ENCODE results near the gene SFTPD.
"Not testable (repeated sequence)": the region's sequence is repeated elsewhere in the genome, so short reads cannot be mapped to it uniquely, and the experiment has no call there.

SFTPD gene

DNA sequence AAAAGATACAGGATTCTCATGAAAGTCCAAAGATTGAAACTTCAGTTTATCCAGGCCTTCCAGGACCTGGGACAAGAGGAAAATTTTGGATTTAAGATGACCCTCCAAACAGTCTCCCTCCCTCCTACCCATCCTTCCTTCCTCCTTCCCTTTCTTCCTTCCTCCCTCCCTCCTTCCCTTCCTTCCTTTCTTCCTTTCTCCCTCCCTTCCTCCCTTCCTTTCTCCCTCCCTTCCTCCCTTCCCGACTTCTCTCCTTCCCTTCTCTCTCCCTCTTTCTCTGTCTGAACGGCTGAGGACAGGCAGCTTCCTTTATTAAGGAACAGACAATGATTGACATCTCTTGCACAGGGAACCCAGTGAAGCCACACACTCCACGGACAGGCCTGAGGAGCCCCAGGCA is 23.3 kb downstream of the SFTPD start:
- no peak for DNase-seq (ENCODE audit: low read depth)

DNA sequence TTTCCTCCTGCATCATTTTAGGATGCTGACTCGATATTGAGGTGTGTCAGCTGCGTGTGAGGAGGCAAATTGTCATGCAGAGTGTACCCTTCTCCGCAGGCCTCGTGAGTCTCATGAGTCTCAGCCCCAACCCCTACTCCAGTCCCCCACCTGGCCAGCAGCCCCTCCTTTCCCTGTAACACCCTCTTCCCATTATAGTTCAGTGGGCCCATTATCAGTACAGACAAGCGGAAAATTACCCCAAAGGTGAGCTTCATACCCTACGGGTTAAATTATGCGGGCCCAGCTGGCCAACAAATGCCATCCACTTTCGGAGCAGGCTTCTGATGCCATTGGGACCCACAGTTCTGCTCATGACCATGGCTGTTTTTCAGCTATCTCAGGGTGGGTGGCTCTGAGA is 25.2 kb downstream of the SFTPD start:
- DNase-seq (ENCODE audit: low read depth) = no peak

DNA sequence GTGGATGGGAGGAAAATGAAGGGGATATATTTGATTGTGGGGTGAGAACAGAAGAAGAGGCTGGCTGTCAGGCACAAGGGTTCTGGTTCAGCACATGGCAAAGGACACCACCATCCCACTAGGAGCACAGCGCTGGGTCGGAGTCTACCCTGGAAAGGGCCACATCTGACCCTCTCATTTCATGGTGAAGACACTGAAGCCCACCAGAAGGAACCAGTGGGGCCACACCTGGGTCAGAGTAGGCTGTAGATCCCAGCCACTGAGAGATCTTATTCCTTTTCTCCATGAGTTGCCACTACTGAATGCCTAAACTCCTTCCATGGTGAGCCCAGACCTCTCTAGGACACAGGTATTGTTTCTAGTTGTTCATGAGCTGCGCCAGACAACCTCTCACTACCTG is 25.8 kb downstream of the SFTPD start:
- DNase-seq (ENCODE audit: low read depth) = no peak

DNA sequence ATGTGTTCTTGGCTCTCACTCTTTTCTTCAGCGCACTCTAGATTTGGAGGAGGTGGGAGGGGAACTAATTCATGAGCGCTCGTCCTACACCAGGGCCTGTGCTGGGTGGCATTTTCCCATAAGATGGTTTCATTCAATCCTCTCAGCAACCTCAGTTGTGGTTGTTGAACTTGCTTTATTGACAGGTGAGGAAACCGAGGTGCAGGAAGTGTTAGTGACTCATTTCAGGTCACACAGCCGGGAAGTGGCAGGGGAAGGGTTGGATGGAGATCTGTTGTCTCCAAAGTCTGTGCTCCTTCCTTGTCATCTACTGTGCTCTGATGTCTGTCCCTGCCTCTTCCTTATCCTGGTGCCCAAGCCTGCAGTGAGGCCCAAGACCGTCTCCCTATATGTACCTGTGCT is 26.9 kb downstream of the SFTPD start:
- not testable (repeated sequence) for DNase-seq (ENCODE audit: low read depth)

DNA sequence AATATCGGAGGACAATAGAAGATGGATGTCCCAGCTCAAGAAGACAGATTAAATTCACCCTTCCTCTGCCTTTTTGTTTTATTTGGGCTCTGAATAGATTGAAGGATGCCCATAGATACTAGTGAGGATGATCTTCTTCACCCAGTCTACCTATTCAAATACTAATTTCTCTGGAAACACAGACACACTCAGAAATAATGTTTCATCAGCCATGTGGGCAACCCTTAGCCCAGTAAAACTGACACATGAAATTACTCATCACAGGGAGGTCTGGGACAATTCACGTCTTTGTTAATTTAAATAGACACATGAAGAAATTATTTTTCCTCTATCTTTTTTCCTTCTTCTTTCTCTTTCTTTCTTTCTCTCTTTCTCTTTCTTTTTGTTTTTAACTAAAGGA is 33.1 kb downstream of the SFTPD start:
- not testable (repeated sequence) for DNase-seq (ENCODE audit: low read depth)

DNA sequence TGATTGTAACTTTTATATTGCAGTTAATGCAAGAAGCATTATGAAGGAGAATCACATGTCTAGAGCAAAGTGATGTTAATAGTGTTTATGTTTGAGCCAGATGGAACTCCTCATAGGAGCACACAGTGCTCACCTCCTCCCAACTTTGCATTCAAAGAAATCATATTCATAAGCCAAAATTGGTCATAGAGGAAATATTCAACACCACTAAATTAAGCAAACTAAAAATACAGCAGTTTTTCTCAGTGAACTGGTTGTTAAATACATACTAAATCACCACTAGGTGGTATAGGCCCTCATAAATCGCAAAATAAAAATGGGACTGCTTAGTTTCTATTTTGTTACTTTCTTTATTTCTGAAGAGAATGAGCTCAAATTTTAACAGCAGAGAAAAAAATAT is 34.4 kb downstream of the SFTPD start:
- not testable (repeated sequence) for DNase-seq (ENCODE audit: low read depth)

DNA sequence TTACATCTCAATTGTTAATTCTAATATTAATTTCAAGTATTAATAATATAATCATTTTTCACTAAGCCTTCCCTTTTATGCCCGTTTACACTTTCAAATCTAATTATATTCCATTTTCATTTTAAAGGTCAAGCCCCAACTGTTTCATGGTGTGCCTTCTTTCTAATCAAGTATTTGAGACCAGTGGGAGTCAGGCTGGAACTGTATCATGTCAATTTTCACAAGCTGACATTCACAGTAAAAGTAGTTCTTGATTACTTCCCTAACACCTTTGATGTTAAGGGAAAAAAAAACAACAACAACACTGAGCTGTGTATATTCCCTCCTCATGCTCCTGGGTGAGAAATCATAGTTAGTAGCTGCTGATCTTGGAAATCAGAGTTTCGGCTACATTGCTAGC is 38.1 kb downstream of the SFTPD start:
- DNase-seq (ENCODE audit: low read depth) = no peak

DNA sequence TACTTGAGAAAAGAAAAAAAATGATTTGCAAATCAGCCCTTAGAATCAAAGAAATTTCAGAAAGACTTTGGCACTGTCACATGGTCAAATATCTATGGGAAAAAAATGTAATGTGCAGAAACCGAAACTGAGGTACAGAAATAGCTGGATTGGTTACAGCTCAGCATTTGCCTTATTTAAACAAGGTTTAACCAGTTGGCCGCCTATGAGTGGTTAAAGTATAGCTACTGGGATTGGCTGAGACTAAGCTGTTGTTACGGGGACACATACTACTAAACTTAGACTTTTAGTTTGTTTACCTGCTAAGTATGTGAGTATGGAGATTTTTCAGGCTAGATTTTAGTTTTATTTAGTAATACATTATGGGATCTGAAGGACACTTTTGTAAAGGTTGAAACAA is 38.6 kb downstream of the SFTPD start:
- no peak for DNase-seq (ENCODE audit: low read depth)

DNA sequence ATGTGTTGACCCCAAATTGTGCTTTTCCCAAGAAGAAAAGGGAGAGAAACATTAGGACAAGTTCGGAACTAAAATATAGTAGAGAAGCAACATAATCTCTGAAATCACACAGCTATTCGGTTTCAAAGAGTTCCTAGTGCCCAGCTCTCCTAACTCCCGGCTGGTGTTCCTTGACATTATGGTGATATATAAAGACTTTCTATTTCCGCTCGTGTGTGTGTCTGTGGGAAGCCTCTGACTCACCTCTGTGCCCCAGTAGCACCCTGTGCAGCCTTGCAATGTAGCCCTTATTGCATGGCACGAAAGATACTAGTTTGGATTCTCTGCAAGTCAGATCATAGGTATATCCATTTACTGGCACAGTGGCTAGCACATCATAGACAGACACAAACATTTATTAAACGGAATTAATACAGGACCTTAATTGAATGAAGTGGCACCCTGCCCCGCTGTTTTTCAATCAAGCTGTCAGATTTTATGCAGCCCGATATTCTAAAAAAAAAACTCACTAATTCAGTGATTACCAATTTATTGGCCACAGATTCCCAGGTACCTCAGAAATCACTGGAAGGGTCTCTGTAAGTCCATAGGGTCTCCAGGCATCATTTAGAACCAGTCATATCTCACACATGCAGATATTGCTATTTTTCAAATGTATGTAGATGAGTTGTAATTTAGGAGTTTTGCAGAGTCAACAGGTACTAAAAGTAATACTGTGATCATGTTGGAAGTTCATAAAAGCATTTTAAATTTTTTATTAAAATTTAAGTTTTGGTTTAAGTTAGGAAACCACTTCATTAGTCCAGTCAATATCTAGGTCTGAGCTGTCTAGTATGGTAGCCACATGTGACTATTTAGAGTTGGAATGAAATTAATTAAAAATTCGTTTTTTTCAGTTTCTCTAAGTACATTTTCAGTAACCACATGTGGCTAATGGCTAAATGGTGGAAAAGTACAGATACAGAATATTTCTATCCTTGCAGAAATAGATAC is 43.3 kb downstream of the SFTPD start:
- no peak for DNase-seq (ENCODE audit: low read depth)

DNA sequence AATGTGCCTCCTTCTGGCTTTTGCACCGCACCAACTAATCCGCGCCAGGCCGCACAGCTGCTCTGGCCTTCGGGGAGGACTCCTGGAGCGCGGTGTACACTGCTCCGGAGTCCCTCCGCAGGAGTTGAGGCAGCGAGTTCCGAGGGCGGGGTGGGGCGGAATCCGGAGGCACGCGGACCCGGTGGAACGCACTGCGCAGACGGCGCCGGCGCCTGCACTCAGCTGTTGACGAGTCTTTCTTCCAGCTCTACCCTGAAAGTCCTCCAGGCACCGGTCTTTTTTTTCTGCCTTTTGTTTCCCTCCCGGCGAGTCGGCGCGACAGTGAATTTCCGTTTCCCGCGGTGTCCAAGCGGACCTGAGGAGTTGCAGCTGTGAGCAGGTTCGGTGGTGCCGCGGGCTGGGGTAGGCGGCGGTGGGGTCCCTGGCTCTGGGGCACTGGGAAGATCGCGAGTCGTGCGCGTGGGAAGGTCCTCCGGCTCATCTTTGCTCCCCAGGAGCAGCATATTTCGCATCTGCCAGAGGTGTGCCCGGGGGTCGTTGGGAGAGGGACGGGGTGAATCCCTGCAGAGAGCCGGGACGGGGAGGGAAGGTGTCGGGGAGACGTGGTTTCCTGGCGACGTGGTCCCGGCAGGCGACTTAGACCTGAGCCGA is 44.1 kb downstream of the SFTPD start:
- no peak for DNase-seq (ENCODE audit: low read depth)

DNA sequence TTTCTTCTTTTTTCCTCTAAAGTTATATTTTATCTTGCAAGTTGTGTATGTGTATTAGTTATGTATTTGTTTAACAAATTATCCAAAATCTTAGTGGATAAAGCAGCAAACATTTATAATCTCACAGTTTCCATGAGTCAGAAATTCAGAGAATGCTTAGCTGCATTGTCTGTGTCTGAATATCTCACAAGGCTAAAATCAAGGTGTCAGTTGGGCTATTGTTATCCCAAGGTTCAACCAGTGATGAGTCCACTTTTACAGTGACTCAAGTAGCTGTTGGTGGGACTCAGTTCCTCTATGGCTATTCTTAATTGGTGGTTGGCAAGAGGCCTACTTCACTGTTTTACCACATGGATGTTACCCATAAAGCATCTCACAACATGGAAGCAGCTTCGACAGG is 47.3 kb downstream of the SFTPD start:
- DNase-seq (ENCODE audit: low read depth) = not testable (repeated sequence)

DNA sequence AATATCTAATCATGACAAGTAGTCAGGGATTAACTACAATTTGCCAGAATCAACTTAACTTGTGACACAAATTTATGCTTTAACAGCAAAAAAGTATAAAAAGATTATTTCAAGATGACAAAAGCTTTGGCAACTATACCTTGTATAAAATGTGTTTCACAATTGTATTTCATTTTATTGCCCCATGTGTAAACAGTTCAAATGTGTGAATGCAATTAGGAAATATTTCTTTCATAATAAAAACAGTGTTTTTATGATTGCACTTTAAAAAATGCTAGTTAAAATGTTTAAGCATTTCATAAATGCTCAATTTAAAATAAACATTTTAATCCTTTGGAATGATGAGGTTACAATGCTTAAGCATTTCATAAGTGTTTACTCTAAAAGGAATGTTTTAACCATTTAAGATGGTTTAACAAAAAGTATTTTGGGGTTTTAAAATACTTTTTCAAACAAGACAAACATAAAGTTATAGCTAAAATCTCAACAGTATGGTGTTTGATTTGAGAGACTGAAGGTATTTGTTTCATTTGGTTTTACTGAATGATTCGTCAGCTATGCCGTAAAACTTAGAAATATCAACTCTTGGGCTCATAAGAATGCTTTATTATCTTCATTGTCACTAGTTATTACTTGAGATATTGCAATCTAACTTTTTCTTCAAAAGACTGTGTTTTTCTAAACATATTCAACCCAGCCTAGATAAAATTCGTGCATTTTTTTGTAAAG is 50.1 kb downstream of the SFTPD start:
- no peak for DNase-seq (ENCODE audit: low read depth)

DNA sequence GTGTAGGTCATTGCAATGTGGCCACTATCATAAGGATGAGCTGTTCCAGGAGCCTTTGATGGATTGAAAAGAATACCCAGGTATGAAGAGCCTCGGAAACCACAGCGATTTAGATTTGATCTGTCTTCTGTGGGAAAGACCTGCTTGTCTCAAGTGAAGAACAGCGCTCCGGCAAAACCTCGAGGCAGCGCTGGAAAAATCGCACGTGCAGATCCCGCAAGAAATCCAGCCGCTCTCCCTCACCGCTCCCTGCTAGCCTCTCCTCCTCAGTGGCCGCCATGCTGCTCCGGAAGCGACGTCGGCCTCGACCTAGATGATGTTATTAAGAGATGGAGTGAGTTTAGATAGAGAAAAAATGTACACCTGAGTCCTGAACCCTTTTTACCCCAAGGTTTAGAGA is 56.0 kb downstream of the SFTPD start:
- DNase-seq (ENCODE audit: low read depth) = not testable (repeated sequence)

DNA sequence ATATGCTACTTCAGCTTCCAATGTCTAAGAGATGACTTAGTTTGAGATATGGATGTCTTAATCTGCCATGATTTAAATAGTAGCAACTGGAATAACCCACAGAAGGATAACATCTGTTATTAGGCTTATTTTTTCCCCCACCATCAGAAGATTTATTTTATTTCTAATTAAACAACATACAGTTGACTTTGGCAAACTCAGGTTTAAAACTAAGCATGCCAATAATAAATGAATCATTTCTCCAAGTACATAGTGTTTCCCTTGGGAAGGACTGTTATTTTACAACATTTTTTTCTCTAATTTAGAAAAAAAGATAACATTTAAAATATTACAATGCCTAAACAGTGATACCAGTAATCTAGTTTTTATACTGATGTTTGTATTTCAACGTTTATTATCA is 58.4 kb downstream of the SFTPD start:
- no peak for DNase-seq (ENCODE audit: low read depth)

DNA sequence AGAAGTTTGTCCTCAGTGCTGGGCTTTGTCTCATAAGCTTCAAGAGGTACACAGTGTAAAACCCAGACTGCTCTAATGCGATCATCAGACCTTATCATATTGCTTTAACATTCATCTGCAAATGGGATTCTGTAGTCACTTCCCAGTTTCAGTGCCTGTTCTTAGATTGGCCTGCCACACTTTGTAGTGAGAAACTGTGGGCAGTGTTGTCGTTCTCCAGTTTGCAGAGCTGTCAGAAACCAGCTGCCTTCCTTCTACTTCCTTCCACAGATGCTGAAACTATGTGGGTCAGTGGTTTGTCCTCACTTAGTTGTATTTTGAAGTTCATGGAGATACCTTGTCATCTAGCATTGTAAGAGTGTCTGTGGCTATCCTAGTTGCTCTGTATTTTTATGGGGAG is 59.9 kb downstream of the SFTPD start:
- not testable (repeated sequence) for DNase-seq (ENCODE audit: low read depth)

Data from CMK (cell line).